ENCODE measurements around the gene LYRM7.
A peak's percentile ranks its signal among the peaks of the same experiment; 100 is the strongest.
"Not testable (repeated sequence)": the region's sequence is repeated elsewhere in the genome, so short reads cannot be mapped to it uniquely, and the experiment has no call there.

Gene LYRM7

DNA sequence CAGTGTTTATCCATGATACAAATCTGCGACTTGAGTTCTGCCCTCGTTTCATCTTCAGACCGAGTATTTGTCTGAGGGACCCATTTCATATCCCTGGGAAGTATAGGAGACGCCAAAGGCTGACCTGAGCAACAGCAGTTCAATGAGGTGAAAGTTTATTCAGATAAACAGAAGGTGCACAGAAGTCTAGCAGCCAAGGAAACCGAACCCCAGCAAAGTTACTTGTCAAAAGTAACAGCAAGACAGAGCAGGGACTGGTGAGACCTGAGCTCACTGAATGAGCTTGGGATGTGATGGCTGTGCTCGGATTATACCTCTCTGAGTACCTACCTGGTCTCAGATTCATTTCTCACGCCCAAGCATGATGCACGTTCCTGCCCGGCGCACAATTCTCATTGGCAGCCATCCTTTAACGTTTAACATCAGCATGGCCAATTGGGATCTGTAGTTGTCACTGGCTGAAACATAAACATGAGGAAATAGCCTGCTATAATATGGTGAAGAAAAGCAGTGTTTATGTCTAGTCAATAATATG, 599 bp downstream of the LYRM7 start:
- peak in 1 of 3 donors; percentile 15 for DNase-seq
- H3K9me3 ChIP-seq (ENCODE audit: control extremely low read depth in 1 of 5, control insufficient read depth in 4 of 5, insufficient read depth in 2 of 5, low read depth in 1 of 5, low read length in 4 of 5) = no peaks in the 10 kb centered on the region
- WGBS (ENCODE audit: insufficient coverage) = 3% methylated on average over 10 of the region's 11 CpGs
- H3K4me3 ChIP-seq (ENCODE audit: control insufficient read depth in 1 of 7, extremely low read depth in 1 of 7, insufficient read depth in 4 of 7, low read depth in 2 of 7, low read length in 6 of 7) = peak overlapping the region; percentile 61 to 97 (median 77)
- POLR2A ChIA-PET = interaction anchor here (0.6 kb wide), 1 partner anchor 1065 kb away, joined by 3 read pairs; no protein-coding TSS in a partner anchor
- peaks cover 0 to 1% (median 0%) of the 10 kb centered on the region in 4 experiments for H3K36me3 ChIP-seq (ENCODE audit: control insufficient read depth in 4 of 4, insufficient read depth in 4 of 4, low read length in 3 of 4)
- CTCF ChIA-PET = interaction anchor here (1.1 to 1.9 kb wide), 3 partner anchors 10 to 211 kb away, joined by 5 to 8 read pairs (median 6); no protein-coding TSS in a partner anchor
- H3K27me3 ChIP-seq (replicated peaks in 2 of 5; ENCODE audit: control insufficient read depth in 4 of 5, insufficient read depth in 5 of 5, low read length in 4 of 5) = no peaks in the 10 kb centered on the region
- H3K27ac ChIP-seq (ENCODE audit: insufficient read depth in 1 of 2, low read depth in 1 of 2, low read length in 2 of 2, poor library complexity in 1 of 2, severe bottlenecking in 2 of 2) = peak overlapping the region; percentile 53 to 82
- peaks cover 10 to 21% (median 15%) of the 10 kb centered on the region in 4 experiments for H3K4me1 ChIP-seq (ENCODE audit: control extremely low read depth in 1 of 4, control insufficient read depth in 4 of 4, insufficient read depth in 4 of 4, low read length in 3 of 4)

DNA sequence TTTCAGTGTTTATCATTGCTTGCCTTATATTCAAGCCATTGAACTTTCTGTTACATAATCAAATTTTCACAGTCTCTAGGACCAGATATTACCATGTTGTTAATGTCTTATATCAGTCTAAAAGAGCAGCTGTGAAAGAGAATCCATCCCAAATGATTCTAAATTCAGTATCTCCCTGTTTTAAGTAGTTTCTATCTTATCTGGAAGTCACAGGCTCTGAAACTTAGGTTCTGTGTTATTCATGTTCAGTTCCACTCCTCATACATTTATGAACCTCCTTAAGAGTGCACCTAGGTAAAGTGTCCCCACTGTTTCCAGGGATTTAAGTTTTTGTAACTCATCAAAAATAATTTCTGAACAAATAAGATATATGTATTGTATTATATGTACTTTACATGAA, 9.7 kb downstream of the LYRM7 start:
- Histone ChIP-seq H3K4me3 (ENCODE audit: control insufficient read depth in 1 of 7, extremely low read depth in 1 of 7, insufficient read depth in 4 of 7, low read depth in 2 of 7, low read length in 6 of 7) (no peak overlapping the region), H3K27ac (ENCODE audit: insufficient read depth in 1 of 2, low read depth in 1 of 2, low read length in 2 of 2, poor library complexity in 1 of 2, severe bottlenecking in 2 of 2) (no peak overlapping the region), H3K27me3 (replicated peaks in 2 of 5; ENCODE audit: control insufficient read depth in 4 of 5, insufficient read depth in 5 of 5, low read length in 4 of 5) (no peaks in the 10 kb centered on the region), H3K9me3 (ENCODE audit: control extremely low read depth in 1 of 5, control insufficient read depth in 4 of 5, insufficient read depth in 2 of 5, low read depth in 1 of 5, low read length in 4 of 5) (no peaks in the 10 kb centered on the region), H3K36me3 (ENCODE audit: control insufficient read depth in 4 of 4, insufficient read depth in 4 of 4, low read length in 3 of 4) (peaks cover 0 to 17% (median 4%) of the 10 kb centered on the region in 4 experiments), H3K4me1 (ENCODE audit: control extremely low read depth in 1 of 4, control insufficient read depth in 4 of 4, insufficient read depth in 4 of 4, low read length in 3 of 4) (peaks cover 0 to 7% (median 1%) of the 10 kb centered on the region in 4 experiments)
- ChIA-PET POLR2A (no interaction called here), CTCF (no interaction called here)
- DNase-seq = no peak

DNA sequence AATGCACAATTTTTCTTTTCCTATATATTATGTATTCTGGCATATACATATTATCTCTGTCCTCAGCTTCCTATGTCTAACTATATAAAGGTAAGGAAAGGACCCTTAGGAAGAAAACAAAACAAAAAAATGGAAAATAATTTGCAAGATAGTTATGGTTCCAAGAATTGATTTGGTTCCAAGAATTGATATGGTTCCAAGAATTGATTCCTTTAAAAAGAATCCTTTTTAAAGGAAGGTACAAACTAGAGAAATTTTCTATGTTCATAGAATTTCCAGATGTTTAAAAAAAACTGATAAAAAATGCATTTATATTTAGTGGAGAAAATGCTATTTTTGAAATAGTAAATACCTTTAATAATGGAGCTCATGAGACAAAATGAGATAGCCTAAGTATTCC, 12.1 kb downstream of the LYRM7 start:
- ChIA-PET POLR2A (no interaction called here), CTCF (interaction anchor here (0.9 to 1.6 kb wide), 3 partner anchors 9 to 196 kb away, joined by 3 to 5 read pairs (median 4); no protein-coding TSS in a partner anchor)
- peaks cover 0 to 17% (median 5%) of the 10 kb centered on the region in 4 experiments for H3K36me3 ChIP-seq (ENCODE audit: control insufficient read depth in 4 of 4, insufficient read depth in 4 of 4, low read length in 3 of 4)

DNA sequence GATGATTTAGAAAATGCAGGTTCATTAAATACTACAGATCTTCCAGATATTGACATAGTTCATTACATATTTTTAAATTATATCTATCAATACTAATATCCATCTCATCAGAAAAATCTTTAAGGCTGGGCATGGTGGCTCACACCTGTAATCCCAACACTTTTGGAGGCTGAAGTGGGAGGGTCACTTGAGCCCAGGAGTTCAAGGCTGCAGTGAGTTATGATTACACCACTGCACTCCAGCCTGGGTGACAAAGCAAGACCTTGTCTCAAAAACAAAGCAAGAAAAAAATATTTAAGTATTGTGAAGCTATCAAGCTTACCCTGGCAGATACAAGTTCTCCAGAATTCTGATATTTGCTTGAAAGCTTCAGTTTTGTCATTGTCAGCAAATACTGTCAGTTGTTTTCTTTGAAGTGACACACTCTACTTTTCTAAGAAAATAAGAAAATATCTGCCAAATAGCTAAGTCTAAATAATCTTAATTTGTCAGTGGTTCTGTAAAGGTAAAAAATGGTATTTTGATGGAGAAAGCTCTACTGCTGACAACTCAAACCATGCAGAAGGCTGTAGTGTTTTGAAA, 14.9 kb downstream of the LYRM7 start:
- Histone ChIP-seq H3K9me3 (ENCODE audit: control extremely low read depth in 1 of 5, control insufficient read depth in 4 of 5, insufficient read depth in 2 of 5, low read depth in 1 of 5, low read length in 4 of 5) (no peaks in the 10 kb centered on the region), H3K4me3 (ENCODE audit: control insufficient read depth in 1 of 7, extremely low read depth in 1 of 7, insufficient read depth in 4 of 7, low read depth in 2 of 7, low read length in 6 of 7) (no peak overlapping the region), H3K27ac (ENCODE audit: insufficient read depth in 1 of 2, low read depth in 1 of 2, low read length in 2 of 2, poor library complexity in 1 of 2, severe bottlenecking in 2 of 2) (no peak overlapping the region), H3K27me3 (replicated peaks in 2 of 5; ENCODE audit: control insufficient read depth in 4 of 5, insufficient read depth in 5 of 5, low read length in 4 of 5) (no peaks in the 10 kb centered on the region), H3K36me3 (ENCODE audit: control insufficient read depth in 4 of 4, insufficient read depth in 4 of 4, low read length in 3 of 4) (peaks cover 0 to 11% (median 5%) of the 10 kb centered on the region in 4 experiments), H3K4me1 (ENCODE audit: control extremely low read depth in 1 of 4, control insufficient read depth in 4 of 4, insufficient read depth in 4 of 4, low read length in 3 of 4) (no peaks in the 10 kb centered on the region)
- CTCF ChIA-PET = interaction anchor here (1.1 to 1.6 kb wide), 2 partner anchors 13 to 23 kb away, joined by 3 read pairs; no protein-coding TSS in a partner anchor
- DNase-seq = no peak
- POLR2A ChIA-PET = no interaction called here

More for the DNA sequence above, 12.1 kb downstream of the LYRM7 start:
- no peak overlapping the region for H3K4me3 ChIP-seq (ENCODE audit: control insufficient read depth in 1 of 7, extremely low read depth in 1 of 7, insufficient read depth in 4 of 7, low read depth in 2 of 7, low read length in 6 of 7)
- no peaks in the 10 kb centered on the region for H3K9me3 ChIP-seq (ENCODE audit: control extremely low read depth in 1 of 5, control insufficient read depth in 4 of 5, insufficient read depth in 2 of 5, low read depth in 1 of 5, low read length in 4 of 5)
- DNase-seq = no peak
- peaks cover 0 to 2% (median under 1%) of the 10 kb centered on the region in 4 experiments for H3K4me1 ChIP-seq (ENCODE audit: control extremely low read depth in 1 of 4, control insufficient read depth in 4 of 4, insufficient read depth in 4 of 4, low read length in 3 of 4)
- H3K27ac ChIP-seq (ENCODE audit: insufficient read depth in 1 of 2, low read depth in 1 of 2, low read length in 2 of 2, poor library complexity in 1 of 2, severe bottlenecking in 2 of 2) = no peak overlapping the region
- H3K27me3 ChIP-seq (replicated peaks in 2 of 5; ENCODE audit: control insufficient read depth in 4 of 5, insufficient read depth in 5 of 5, low read length in 4 of 5) = no peaks in the 10 kb centered on the region

DNA sequence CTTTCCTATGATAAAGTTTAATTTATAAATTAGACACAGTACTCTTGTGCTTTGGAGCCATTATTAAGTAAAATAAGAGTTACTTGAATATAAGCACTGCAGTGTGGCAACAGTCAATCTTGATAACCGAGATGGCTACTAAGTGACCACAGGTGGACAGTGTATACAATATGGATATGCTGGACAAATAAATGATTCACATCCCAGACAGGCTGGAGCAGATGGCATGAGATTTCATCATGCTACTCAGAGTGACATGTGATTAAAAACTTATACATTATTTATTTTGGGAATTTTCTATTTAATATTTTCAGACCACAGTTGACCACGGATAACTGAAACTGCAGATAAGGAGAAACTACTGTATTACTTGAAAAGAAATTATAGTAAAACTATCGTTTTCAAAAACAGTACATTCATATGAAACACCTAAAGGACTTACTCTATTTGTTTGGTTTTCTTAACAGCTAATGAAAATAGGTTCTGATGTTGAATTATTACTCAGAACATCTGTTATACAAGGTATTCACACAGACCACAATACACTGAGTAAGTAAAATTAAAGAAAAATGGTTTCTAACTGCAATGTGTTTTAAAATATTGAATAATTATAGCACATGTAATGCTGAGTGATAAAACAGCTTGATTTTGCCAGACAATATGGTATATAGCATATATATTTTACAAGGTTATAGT, 16.0 kb downstream of the LYRM7 start:
- Histone ChIP-seq H3K4me3 (ENCODE audit: control insufficient read depth in 1 of 7, extremely low read depth in 1 of 7, insufficient read depth in 4 of 7, low read depth in 2 of 7, low read length in 6 of 7) (no peak overlapping the region), H3K27me3 (replicated peaks in 2 of 5; ENCODE audit: control insufficient read depth in 4 of 5, insufficient read depth in 5 of 5, low read length in 4 of 5) (no peaks in the 10 kb centered on the region), H3K27ac (ENCODE audit: insufficient read depth in 1 of 2, low read depth in 1 of 2, low read length in 2 of 2, poor library complexity in 1 of 2, severe bottlenecking in 2 of 2) (no peak overlapping the region), H3K4me1 (ENCODE audit: control extremely low read depth in 1 of 4, control insufficient read depth in 4 of 4, insufficient read depth in 4 of 4, low read length in 3 of 4) (no peaks in the 10 kb centered on the region), H3K9me3 (ENCODE audit: control extremely low read depth in 1 of 5, control insufficient read depth in 4 of 5, insufficient read depth in 2 of 5, low read depth in 1 of 5, low read length in 4 of 5) (no peaks in the 10 kb centered on the region), H3K36me3 (ENCODE audit: control insufficient read depth in 4 of 4, insufficient read depth in 4 of 4, low read length in 3 of 4) (peaks cover 0 to 11% (median 5%) of the 10 kb centered on the region in 4 experiments)
- 89% methylated on average over 1 of the region's 3 CpGs for WGBS (ENCODE audit: insufficient coverage)
- DNase-seq = no peak
- ChIA-PET CTCF (interaction anchor here (1.0 to 1.1 kb wide), 2 partner anchors 39 to 78 kb away, joined by 3 read pairs; no protein-coding TSS in a partner anchor), POLR2A (no interaction called here)

DNA sequence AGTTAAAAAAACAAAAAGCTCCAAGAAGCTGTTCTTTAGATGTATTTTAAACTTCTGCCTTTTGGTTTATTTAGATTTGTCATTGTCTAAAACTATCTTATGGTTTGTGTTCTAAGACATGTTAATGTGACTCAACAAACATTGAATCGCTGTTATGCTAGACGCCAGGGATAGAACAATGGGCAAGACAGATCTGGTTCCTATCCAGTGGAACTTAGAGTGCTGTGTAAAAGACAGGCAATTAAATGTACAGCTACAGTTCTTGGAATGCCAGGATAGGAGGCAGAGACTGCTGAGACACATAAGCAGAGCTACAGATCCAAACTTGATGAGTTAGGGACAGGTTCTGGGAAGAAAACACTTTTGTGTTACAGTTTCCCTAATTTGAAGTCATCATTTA, 22.4 kb downstream of the LYRM7 start:
- 100% methylated on average over 2 of the region's 2 CpGs for WGBS (ENCODE audit: insufficient coverage)
- DNase-seq = no peak
- peaks cover 0 to 4% (median 0%) of the 10 kb centered on the region in 4 experiments for H3K36me3 ChIP-seq (ENCODE audit: control insufficient read depth in 4 of 4, insufficient read depth in 4 of 4, low read length in 3 of 4)
- H3K9me3 ChIP-seq (ENCODE audit: control extremely low read depth in 1 of 5, control insufficient read depth in 4 of 5, insufficient read depth in 2 of 5, low read depth in 1 of 5, low read length in 4 of 5) = no peaks in the 10 kb centered on the region
- peaks cover 0 to 4% (median 0%) of the 10 kb centered on the region in 4 experiments for H3K4me1 ChIP-seq (ENCODE audit: control extremely low read depth in 1 of 4, control insufficient read depth in 4 of 4, insufficient read depth in 4 of 4, low read length in 3 of 4)
- H3K27me3 ChIP-seq (replicated peaks in 2 of 5; ENCODE audit: control insufficient read depth in 4 of 5, insufficient read depth in 5 of 5, low read length in 4 of 5) = no peaks in the 10 kb centered on the region
- ChIA-PET CTCF (no interaction called here), POLR2A (no interaction called here)
- no peak overlapping the region for H3K4me3 ChIP-seq (ENCODE audit: control insufficient read depth in 1 of 7, extremely low read depth in 1 of 7, insufficient read depth in 4 of 7, low read depth in 2 of 7, low read length in 6 of 7)
- H3K27ac ChIP-seq (ENCODE audit: insufficient read depth in 1 of 2, low read depth in 1 of 2, low read length in 2 of 2, poor library complexity in 1 of 2, severe bottlenecking in 2 of 2) = no peak overlapping the region

DNA sequence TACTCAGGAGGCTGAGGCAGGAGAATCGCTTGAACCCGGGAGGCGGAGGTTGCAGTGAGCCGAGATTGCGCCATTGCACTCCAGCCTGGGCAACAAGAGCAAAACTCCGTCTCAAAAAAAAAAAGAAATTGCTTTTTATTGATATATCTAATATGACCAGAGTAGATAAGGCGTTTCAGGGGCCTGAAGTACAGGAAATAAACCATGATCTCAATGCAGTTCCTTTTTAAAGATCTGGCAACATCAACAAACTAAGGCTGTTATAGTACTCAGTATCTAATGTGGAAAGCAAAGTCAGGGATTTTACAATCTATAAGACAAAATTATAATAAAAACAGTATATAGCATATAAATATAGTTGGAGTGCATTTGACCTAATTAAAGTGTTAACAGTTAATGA, 23.2 kb downstream of the LYRM7 start:
- POLR2A ChIA-PET = not testable (repeated sequence)
- WGBS (ENCODE audit: insufficient coverage) = no CpG with 5 or more reads among the region's 7 CpGs
- CTCF ChIA-PET = interaction anchor here (1.8 kb wide), 1 partner anchor 71 kb away, joined by 5 read pairs; no protein-coding TSS in a partner anchor

More for the DNA sequence above, 23.2 kb downstream of the LYRM7 start:
- H3K27me3 ChIP-seq (replicated peaks in 2 of 5; ENCODE audit: control insufficient read depth in 4 of 5, insufficient read depth in 5 of 5, low read length in 4 of 5); H3K27ac ChIP-seq (ENCODE audit: insufficient read depth in 1 of 2, low read depth in 1 of 2, low read length in 2 of 2, poor library complexity in 1 of 2, severe bottlenecking in 2 of 2); DNase-seq; H3K9me3 ChIP-seq (ENCODE audit: control extremely low read depth in 1 of 5, control insufficient read depth in 4 of 5, insufficient read depth in 2 of 5, low read depth in 1 of 5, low read length in 4 of 5); H3K36me3 ChIP-seq (ENCODE audit: control insufficient read depth in 4 of 4, insufficient read depth in 4 of 4, low read length in 3 of 4); H3K4me1 ChIP-seq (ENCODE audit: control extremely low read depth in 1 of 4, control insufficient read depth in 4 of 4, insufficient read depth in 4 of 4, low read length in 3 of 4); H3K4me3 ChIP-seq (ENCODE audit: control insufficient read depth in 1 of 7, extremely low read depth in 1 of 7, insufficient read depth in 4 of 7, low read depth in 2 of 7, low read length in 6 of 7): not testable (repeated sequence)
